H1 (cell line): Measurements from ENCODE around the gene POLR2I. TPM values are rescaled to one million over a fixed set of nuclear protein-coding genes. Genes with fewer than 3 reads are reported as not detected.

Experiments used
- CTCF ChIA-PET: fragments of 300-600 bp; sonication (Branson Sonifier 250); formaldehyde crosslinking; loops from one replicate; lab custom pipeline; 2021; ENCODE audit not compliant: partially characterized antibody; lab: Charles Lee
- POLR2A ChIA-PET: fragments of 300-600 bp; sonication (Branson Sonifier 250); formaldehyde crosslinking; loops from one replicate; lab custom pipeline; 2021; ENCODE audit warnings: inconsistent platforms; ENCODE audit not compliant: partially characterized antibody; lab: Charles Lee
- DNase-seq, 2 experiments: peaks; one replicate each; pipeline versions ENCODE4 v3.0.0 to v3.0.0-alpha.2; 2010 to 2022; ENCODE audit warnings: low spot score in 2 of 2, low read depth in 1 of 2, mixed read lengths in 1 of 2
- FAIRE-seq: peaks from 2 replicates; lab custom pipeline; 2011; peaks lifted over from hg19 to GRCh38; lab: Jason Lieb, UNC
- H2AFZ ChIP-seq: 2 replicates; pipeline ENCODE4 v1.8.1; 2012; ENCODE audit warnings: low read length, inconsistent platforms
- H2AK5ac ChIP-seq: 2 replicates; pipeline ENCODE4 v1.6.1; 2013; ENCODE audit warnings: low read depth, low read length
- H2BK120ac ChIP-seq: replicated peaks from 2 replicates; pipeline ENCODE3; 2013; ENCODE audit warnings: low read depth, low read length, inconsistent platforms
- H2BK12ac ChIP-seq: 2 replicates; pipeline ENCODE4 v1.6.1; 2013; ENCODE audit warnings: low read depth, low read length
- H2BK15ac ChIP-seq: 2 replicates; pipeline ENCODE4 v1.6.1; 2013; ENCODE audit warnings: low read length
- H2BK20ac ChIP-seq: 2 replicates; pipeline ENCODE4 v1.6.1; 2013; ENCODE audit warnings: low read length
- H2BK5ac ChIP-seq: 2 replicates; pipeline ENCODE4 v1.6.1; 2013; ENCODE audit warnings: low read depth, low read length
- H3K14ac ChIP-seq: 2 replicates; pipeline ENCODE4 v1.6.1; 2013; ENCODE audit warnings: inconsistent platforms; ENCODE audit not compliant: insufficient read length
- H3K18ac ChIP-seq: 2 replicates; pipeline ENCODE4 v1.6.1; 2013; ENCODE audit warnings: low read length; ENCODE audit errors: extremely low read depth
- H3K23ac ChIP-seq: 2 replicates; pipeline ENCODE4 v1.6.1; 2013; ENCODE audit warnings: inconsistent platforms; ENCODE audit not compliant: insufficient read length
- H3K23me2 ChIP-seq: 2 replicates; pipeline ENCODE4 v1.6.1; 2013; ENCODE audit warnings: low read depth, low read length
- H3K27ac ChIP-seq: 2 replicates; pipeline ENCODE4 v1.6.1; 2011; ENCODE audit warnings: low read depth, low read length, inconsistent platforms
- H3K27me3 ChIP-seq, 4 experiments: replicated peaks in 1 of 4; 1 replicate in 1 of 4; 2 replicates in 3 of 4; pipeline versions ENCODE4 v1.6.1 to v1.8.1; 2011 to 2013; ENCODE audit warnings: low read length in 3 of 4, mild to moderate bottlenecking in 3 of 4, inconsistent platforms in 2 of 4, mixed read lengths in 2 of 4, moderate library complexity in 1 of 4; ENCODE audit not compliant: control insufficient read depth in 3 of 4, insufficient read depth in 3 of 4; ENCODE audit errors: extremely low read depth in 1 of 4
- H3K36me3 ChIP-seq, 4 experiments: 2 replicates each; pipeline versions ENCODE4 v1.6.1 to v1.8.1; 2011 to 2013; ENCODE audit warnings: mild to moderate bottlenecking in 4 of 4, low read length in 3 of 4, moderate library complexity in 2 of 4, control low read depth in 1 of 4, inconsistent platforms in 1 of 4; ENCODE audit not compliant: insufficient read depth in 4 of 4, control insufficient read depth in 2 of 4
- H3K4ac ChIP-seq: replicated peaks from 2 replicates; pipeline ENCODE3; 2013; ENCODE audit warnings: low read length, low read depth, mixed read lengths, inconsistent platforms; ENCODE audit not compliant: insufficient read length
- H3K4me1 ChIP-seq, 4 experiments: replicated peaks in 1 of 4; 1 replicate in 1 of 4; 2 replicates in 3 of 4; pipeline versions ENCODE4 v1.6.1 to v1.8.1; 2011 to 2013; ENCODE audit warnings: low read length in 3 of 4, inconsistent platforms in 2 of 4, mixed read lengths in 1 of 4; ENCODE audit not compliant: insufficient read depth in 4 of 4, control insufficient read depth in 3 of 4
- H3K4me2 ChIP-seq, 2 experiments: 2 replicates each; pipeline versions ENCODE4 v1.6.1 to v1.8.1; 2011 to 2013; ENCODE audit warnings: low read depth in 2 of 2, low read length in 2 of 2, control low read depth in 1 of 2, inconsistent platforms in 1 of 2, mild to moderate bottlenecking in 1 of 2; ENCODE audit not compliant: insufficient read depth in 1 of 2
- H3K4me3 ChIP-seq, 4 experiments: fragments of 200-600, 300-600 bp in 1 of 4; sonication (generic), shearing (Covaris generic), sonication (Bioruptor Twin) in 1 of 4; 2 replicates each; pipeline versions ENCODE4 v1.5.1 to v1.8.1; 2011 to 2016; ENCODE audit warnings: low read length in 4 of 4, low read depth in 3 of 4, control low read depth in 2 of 4, inconsistent platforms in 2 of 4, mild to moderate bottlenecking in 2 of 4, mixed read lengths in 1 of 4, moderate library complexity in 1 of 4; ENCODE audit not compliant: insufficient read depth in 2 of 4; ENCODE audit errors: extremely low read depth in 1 of 4
- H3K56ac ChIP-seq: replicated peaks from 2 replicates; pipeline ENCODE3; 2013; ENCODE audit warnings: low read depth, mild to moderate bottlenecking, mixed read lengths, low read length, inconsistent platforms; ENCODE audit not compliant: insufficient read length
- H3K79me1 ChIP-seq: 2 replicates; pipeline ENCODE4 v1.6.1; 2013; ENCODE audit warnings: low read depth, low read length, control low read depth
- H3K79me2 ChIP-seq, 2 experiments: 2 replicates each; pipeline versions ENCODE4 v1.6.1 to v1.8.1; 2012 to 2013; ENCODE audit warnings: low read length in 2 of 2, mild to moderate bottlenecking in 2 of 2, inconsistent platforms in 1 of 2; ENCODE audit not compliant: insufficient read depth in 2 of 2, control insufficient read depth in 1 of 2
- H3K9ac ChIP-seq, 4 experiments: replicated peaks in 1 of 4; 1 replicate in 1 of 4; 2 replicates in 3 of 4; pipeline versions ENCODE4 v1.6.1 to v1.8.1; 2011 to 2013; ENCODE audit warnings: low read depth in 3 of 4, low read length in 3 of 4, control low read depth in 2 of 4, mild to moderate bottlenecking in 2 of 4, moderate library complexity in 2 of 4, inconsistent platforms in 1 of 4; ENCODE audit errors: extremely low read depth in 1 of 4
- H3K9me3 ChIP-seq, 2 experiments: 2 replicates each; pipeline versions ENCODE4 v1.6.1 to v1.8.1; 2012 to 2013; ENCODE audit warnings: mild to moderate bottlenecking in 2 of 2, moderate library complexity in 2 of 2, control low read depth in 1 of 2, inconsistent platforms in 1 of 2, low read depth in 1 of 2, low read length in 1 of 2, mixed read lengths in 1 of 2; ENCODE audit not compliant: insufficient read depth in 2 of 2
- H4K20me1 ChIP-seq, 2 experiments: replicated peaks in 1 of 2; 2 replicates each; pipeline versions ENCODE3 to v1.8.1; 2011 to 2013; ENCODE audit warnings: inconsistent platforms in 2 of 2, low read length in 2 of 2, mild to moderate bottlenecking in 1 of 2; ENCODE audit not compliant: insufficient read depth in 2 of 2, control insufficient read depth in 1 of 2
- H4K5ac ChIP-seq: 2 replicates; pipeline ENCODE4 v1.6.1; 2013; ENCODE audit warnings: low read length, low read depth, mixed read lengths, inconsistent platforms; ENCODE audit not compliant: insufficient read length
- H4K8ac ChIP-seq: 2 replicates; pipeline ENCODE4 v1.8.0; 2013; ENCODE audit warnings: mild to moderate bottlenecking, moderate library complexity, low read length, inconsistent platforms; ENCODE audit not compliant: insufficient read depth; ENCODE audit errors: extremely low read depth
- H4K91ac ChIP-seq: replicated peaks from 2 replicates; pipeline ENCODE3; 2013; ENCODE audit warnings: low read length, mixed read lengths, inconsistent platforms; ENCODE audit not compliant: insufficient read length
- KDM4A ChIP-seq: IDR thresholded peaks from one replicate; pipeline ENCODE4 v1.7.1; 2012; ENCODE audit warnings: low read depth, mild to moderate bottlenecking, moderate library complexity, low read length, inconsistent platforms; ENCODE audit not compliant: severe bottlenecking
- WGBS, 2 experiments: shearing (Covaris generic) in 1 of 2; methylation state at CpG; one replicate each; pipeline versions ENCODE4 v1.1.6 to v1.1.7; 2013 to 2015; ENCODE audit warnings: low lambda C conversion rate in 2 of 2, mixed read lengths in 2 of 2, inconsistent platforms in 1 of 2, low coverage in 1 of 2, missing lambda C conversion rate in 1 of 2; ENCODE audit not compliant: insufficient replicate concordance in 2 of 2, insufficient coverage in 1 of 2, insufficient read length in 1 of 2; ENCODE audit errors: extremely low coverage in 1 of 2, missing lambda C conversion rate in 1 of 2; 5-methylcytosine and 5-hydroxymethylcytosine counted together
- polyA plus RNA-seq, 7 experiments: library from polyadenylated mRNA; depleted of rRNA in 3 of 7; stranded (reverse) in 5 of 7; unstranded in 2 of 7; fragments of >200 nt in 5 of 7; fragments of 200-250 nt in 2 of 7; gene quantifications; 1 replicate in 5 of 7; 2 replicates in 1 of 7; 4 replicates in 1 of 7; pipeline versions ENCODE4 v1.2.1 to v1.2.3, GENCODE V29; 2011 to 2013; ENCODE audit warnings: missing spikeins in 2 of 7, mixed read lengths in 2 of 7
- total RNA-seq: library from RNA; stranded (reverse); fragmentation: NEBNext Ultra II Directional; extraction: Animal tissue kit (Norgen Biotek cat#: 25700); gene quantifications from 2 replicates; pipeline ENCODE4 v1.2.1, GENCODE V29; 2021

POLR2I gene
- total and polyA plus RNA-seq, 2 of the 8 experiments (the other 6 are each of a cell fraction or from before 2014, with no cell fraction given) = 143 to 150 TPM

- H3K4me3 ChIP-seq = no peak overlapping the region
- peaks cover 45 to 80% (median 70%) of the 10 kb centered on the region in 4 experiments for H3K36me3 ChIP-seq
- H3K23me2 ChIP-seq = no peaks in the 10 kb centered on the region
- no peak overlapping the region for H2BK20ac ChIP-seq
- no peaks in the 10 kb centered on the region for H3K79me2 ChIP-seq
- no peak overlapping the region for H4K8ac ChIP-seq
- no peak overlapping the region for H2BK120ac ChIP-seq
- H3K4me2 ChIP-seq = no peak overlapping the region
- POLR2A ChIA-PET = interaction anchor here (0.6 kb wide), 1 partner anchor 43 kb away, joined by 3 read pairs; no protein-coding TSS in a partner anchor
- H3K79me1 ChIP-seq = no peaks in the 10 kb centered on the region
- DNase-seq (no peak), FAIRE-seq (no peak)
- no peak for TF ChIP-seq KDM4A
- no peak overlapping the region for H2AK5ac ChIP-seq
- no peak overlapping the region for H2BK15ac ChIP-seq
- no peak overlapping the region for H3K9ac ChIP-seq
- no peaks in the 10 kb centered on the region for H3K9me3 ChIP-seq
- H3K18ac ChIP-seq = no peak overlapping the region
- H3K27ac ChIP-seq = no peak overlapping the region
- no peak overlapping the region for H3K56ac ChIP-seq
- no peak overlapping the region for H2AFZ ChIP-seq
- H4K5ac ChIP-seq = no peak overlapping the region
- peaks cover 2 to 23% of the 10 kb centered on the region in 2 experiments for H4K20me1 ChIP-seq
- no peak overlapping the region for H2BK5ac ChIP-seq
- no peak overlapping the region for H3K14ac ChIP-seq
- H3K4ac ChIP-seq = no peak overlapping the region
- no peak overlapping the region for H2BK12ac ChIP-seq
- H4K91ac ChIP-seq = no peak overlapping the region
- CTCF ChIA-PET = no interaction called here
- H3K4me1 ChIP-seq = no peaks in the 10 kb centered on the region
- H3K27me3 ChIP-seq = no peaks in the 10 kb centered on the region
- 96% methylated on average over 9 of the region's 9 CpGs; no CpG with 5 or more reads in 1 of the 2 experiments for WGBS, 2 experiments
- no peak overlapping the region for H3K23ac ChIP-seq
These were observed 28.3 kb downstream of the POLR2I start for GRCh38 chr19:36086326-36086725.
